ENCODE measurements around the gene ITGAD.
"Not testable (repeated sequence)": the region's sequence is repeated elsewhere in the genome, so short reads cannot be mapped to it uniquely, and the experiment has no call there.

Gene ITGAD

GRCh38 chr16:31403590-31404352 is 10.6 kb downstream of the ITGAD start:
- DNase-seq (ENCODE audit: low spot score): no peak

GRCh38 chr16:31404353-31405064 is 11.4 kb downstream of the ITGAD start:
- no peak for DNase-seq (ENCODE audit: low spot score)

GRCh38 chr16:31407406-31407805 is 14.3 kb downstream of the ITGAD start:
- DNase-seq (ENCODE audit: low spot score): no peak

- DNase-seq (ENCODE audit: low spot score): no peak
Observed at GRCh38 chr16:31409433-31409832, 16.3 kb downstream of the ITGAD start.

- no peak for DNase-seq (ENCODE audit: low spot score)
Observed at GRCh38 chr16:31410082-31410481, 16.9 kb downstream of the ITGAD start.

GRCh38 chr16:31411024-31411844 is 18.1 kb downstream of the ITGAD start:
- no peak for DNase-seq (ENCODE audit: low spot score)

GRCh38 chr16:31412750-31413149 is 19.6 kb downstream of the ITGAD start:
- no peak for DNase-seq (ENCODE audit: low spot score)

- no peak for DNase-seq (ENCODE audit: low spot score)
Observed at GRCh38 chr16:31413381-31413780, 20.2 kb downstream of the ITGAD start.

- DNase-seq (ENCODE audit: low spot score): no peak
Observed at GRCh38 chr16:31413943-31414342, 20.8 kb downstream of the ITGAD start.

GRCh38 chr16:31414706-31415105 is 21.6 kb downstream of the ITGAD start:
- DNase-seq (ENCODE audit: low spot score): no peak

GRCh38 chr16:31416371-31416770 is 23.2 kb downstream of the ITGAD start:
- no peak for DNase-seq (ENCODE audit: low spot score)

- DNase-seq (ENCODE audit: low spot score): not testable (repeated sequence)
Observed at GRCh38 chr16:31417036-31417435, 23.9 kb downstream of the ITGAD start.

- DNase-seq (ENCODE audit: low spot score): no peak
Observed at GRCh38 chr16:31417916-31418315, 24.8 kb downstream of the ITGAD start.

GRCh38 chr16:31420037-31420436 is 26.9 kb downstream of the ITGAD start:
- no peak for DNase-seq (ENCODE audit: low spot score)

- DNase-seq (ENCODE audit: low spot score): no peak
Observed at GRCh38 chr16:31421587-31421986, 28.5 kb downstream of the ITGAD start.

GRCh38 chr16:31423241-31423640 is 30.1 kb downstream of the ITGAD start:
- no peak for DNase-seq (ENCODE audit: low spot score)

- DNase-seq (ENCODE audit: low spot score): no peak
Observed at GRCh38 chr16:31423801-31424200, 30.7 kb downstream of the ITGAD start.

GRCh38 chr16:31427441-31428278 is 34.5 kb downstream of the ITGAD start:
- DNase-seq (ENCODE audit: low spot score): peak; percentile 11

- DNase-seq (ENCODE audit: low spot score): no peak
Observed at GRCh38 chr16:31428279-31428597, 35.1 kb downstream of the ITGAD start, which contains the start of gene COX6A2. COX6A2 (minus strand) TSS chr16:31428360; CDS start chr16:31428325, 35 bp downstream.

GRCh38 chr16:31428638-31429247 is 35.6 kb downstream of the ITGAD start:
- DNase-seq (ENCODE audit: low spot score): no peak

- DNase-seq (ENCODE audit: low spot score): no peak
Observed at GRCh38 chr16:31429314-31429713, 36.2 kb downstream of the ITGAD start.
